Measurements from ENCODE around the gene CCDC92.

DNA sequence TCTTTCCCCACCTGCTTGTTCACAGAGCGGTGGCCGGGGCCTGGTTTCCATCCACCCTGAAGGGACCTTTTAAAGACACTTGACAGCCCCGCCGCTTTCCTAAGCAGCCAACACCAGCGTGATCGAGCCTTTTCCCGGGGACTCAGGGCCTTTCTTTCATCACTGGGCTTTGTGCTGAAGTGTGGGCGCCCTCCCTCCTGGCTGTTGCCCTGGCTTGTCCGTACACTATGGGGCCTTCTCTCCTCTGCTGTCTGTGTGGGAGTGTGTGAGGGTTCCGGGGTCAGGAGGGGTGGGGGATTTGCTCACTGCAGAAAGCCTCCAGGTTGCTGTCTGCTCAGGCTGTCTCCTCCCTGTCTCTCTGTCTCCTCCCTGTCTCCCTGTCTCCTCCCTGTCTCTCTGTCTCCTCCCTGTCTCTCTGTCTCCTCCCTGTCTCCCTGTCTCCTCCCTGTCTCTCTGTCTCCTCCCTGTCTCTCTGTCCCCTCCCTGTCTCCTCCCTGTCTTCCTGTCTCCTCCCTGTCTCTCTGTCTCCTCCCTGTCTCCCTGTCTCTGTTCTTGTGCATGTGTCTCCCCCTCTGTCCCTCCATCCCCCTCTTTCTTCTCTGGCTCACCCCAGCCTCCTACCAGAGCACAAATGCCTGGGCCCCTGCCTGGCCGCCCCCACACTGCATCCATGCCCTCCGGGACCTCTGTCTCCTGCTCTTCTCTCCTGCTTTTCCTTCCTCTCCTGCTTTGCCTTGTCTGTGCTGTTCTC lies 64.7 kb downstream of the CCDC92 start:
- TF ChIP-seq, protein P1, sequence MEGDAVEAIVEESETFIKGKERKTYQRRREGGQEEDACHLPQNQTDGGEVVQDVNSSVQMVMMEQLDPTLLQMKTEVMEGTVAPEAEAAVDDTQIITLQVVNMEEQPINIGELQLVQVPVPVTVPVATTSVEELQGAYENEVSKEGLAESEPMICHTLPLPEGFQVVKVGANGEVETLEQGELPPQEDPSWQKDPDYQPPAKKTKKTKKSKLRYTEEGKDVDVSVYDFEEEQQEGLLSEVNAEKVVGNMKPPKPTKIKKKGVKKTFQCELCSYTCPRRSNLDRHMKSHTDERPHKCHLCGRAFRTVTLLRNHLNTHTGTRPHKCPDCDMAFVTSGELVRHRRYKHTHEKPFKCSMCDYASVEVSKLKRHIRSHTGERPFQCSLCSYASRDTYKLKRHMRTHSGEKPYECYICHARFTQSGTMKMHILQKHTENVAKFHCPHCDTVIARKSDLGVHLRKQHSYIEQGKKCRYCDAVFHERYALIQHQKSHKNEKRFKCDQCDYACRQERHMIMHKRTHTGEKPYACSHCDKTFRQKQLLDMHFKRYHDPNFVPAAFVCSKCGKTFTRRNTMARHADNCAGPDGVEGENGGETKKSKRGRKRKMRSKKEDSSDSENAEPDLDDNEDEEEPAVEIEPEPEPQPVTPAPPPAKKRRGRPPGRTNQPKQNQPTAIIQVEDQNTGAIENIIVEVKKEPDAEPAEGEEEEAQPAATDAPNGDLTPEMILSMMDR (IDR thresholded peaks at IDR 0.05; ENCODE audit: poor library complexity) = no peak
- TF ChIP-seq EZH2 (IDR thresholded peaks at IDR 0.05; ENCODE audit: borderline replicate concordance) (no peak), EZH2phosphoT487 (IDR thresholded peaks at IDR 0.05; ENCODE audit: low read depth, severe bottlenecking, unreplicated experiment) (no peak)

Measured in hepatocyte (in vitro differentiated cells).